Measurements from ENCODE around the gene ARHGEF11. TPM values are rescaled to one million over a fixed set of nuclear protein-coding genes. Genes with fewer than 3 reads are reported as not detected.

The ARHGEF11 gene
- total and polyA plus RNA-seq, 2 experiments from 2014 or later = 25.0 to 26.9 TPM

DNA sequence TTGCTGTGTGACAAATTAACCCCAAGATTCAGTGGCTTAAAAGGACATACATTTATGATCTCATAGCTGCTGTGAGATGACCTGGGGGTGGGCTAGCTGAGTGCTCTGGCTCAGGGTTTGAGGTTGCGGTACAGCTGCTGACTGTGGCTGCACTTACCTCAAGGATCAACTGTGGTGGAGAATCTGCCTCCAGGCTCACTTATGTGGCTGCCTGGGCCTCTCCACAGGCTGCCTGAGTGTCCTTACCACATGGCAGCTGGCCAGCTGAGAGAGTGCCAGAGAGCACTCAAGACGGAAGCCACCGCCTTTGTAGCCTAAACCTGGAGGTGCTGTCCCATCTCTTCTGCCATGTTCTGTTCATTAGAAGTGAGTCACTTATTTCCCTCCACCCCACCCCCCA lies 119.4 kb downstream of the ARHGEF11 start:
- Histone ChIP-seq H3K36me3 (replicated peaks; ENCODE audit: insufficient read depth, low read depth) (no peaks in the 10 kb centered on the region), H3K4me3 (no peak overlapping the region), H3K4me1 (ENCODE audit: insufficient read depth) (peaks cover 20% of the 10 kb centered on the region), H2AFZ (no peak overlapping the region), H3K4me2 (no peak overlapping the region), H3K9me3 (ENCODE audit: low read depth) (no peaks in the 10 kb centered on the region), H3K79me2 (no peaks in the 10 kb centered on the region), H3K27ac (no peak overlapping the region), H3K27me3 (peaks cover 93% of the 10 kb centered on the region), H4K20me1 (ENCODE audit: insufficient read depth, poor library complexity, severe bottlenecking) (no peaks in the 10 kb centered on the region), H3K9me2 (replicated peaks; ENCODE audit: insufficient read depth) (no peaks in the 10 kb centered on the region)
- peak; percentile 40 for DNase-seq (ENCODE audit: low spot score)
- 43% methylated on average over 3 of the region's 3 CpGs for WGBS (ENCODE audit: low lambda C conversion rate, missing lambda C conversion rate)
- no peak for TF ChIP-seq EZH2phosphoT487 (IDR thresholded peaks at IDR 0.05; ENCODE audit: low read depth, severe bottlenecking, unreplicated experiment)
- no peak for TF ChIP-seq EZH2 (IDR thresholded peaks at IDR 0.05; ENCODE audit: borderline replicate concordance)
- TF ChIP-seq, protein P1, sequence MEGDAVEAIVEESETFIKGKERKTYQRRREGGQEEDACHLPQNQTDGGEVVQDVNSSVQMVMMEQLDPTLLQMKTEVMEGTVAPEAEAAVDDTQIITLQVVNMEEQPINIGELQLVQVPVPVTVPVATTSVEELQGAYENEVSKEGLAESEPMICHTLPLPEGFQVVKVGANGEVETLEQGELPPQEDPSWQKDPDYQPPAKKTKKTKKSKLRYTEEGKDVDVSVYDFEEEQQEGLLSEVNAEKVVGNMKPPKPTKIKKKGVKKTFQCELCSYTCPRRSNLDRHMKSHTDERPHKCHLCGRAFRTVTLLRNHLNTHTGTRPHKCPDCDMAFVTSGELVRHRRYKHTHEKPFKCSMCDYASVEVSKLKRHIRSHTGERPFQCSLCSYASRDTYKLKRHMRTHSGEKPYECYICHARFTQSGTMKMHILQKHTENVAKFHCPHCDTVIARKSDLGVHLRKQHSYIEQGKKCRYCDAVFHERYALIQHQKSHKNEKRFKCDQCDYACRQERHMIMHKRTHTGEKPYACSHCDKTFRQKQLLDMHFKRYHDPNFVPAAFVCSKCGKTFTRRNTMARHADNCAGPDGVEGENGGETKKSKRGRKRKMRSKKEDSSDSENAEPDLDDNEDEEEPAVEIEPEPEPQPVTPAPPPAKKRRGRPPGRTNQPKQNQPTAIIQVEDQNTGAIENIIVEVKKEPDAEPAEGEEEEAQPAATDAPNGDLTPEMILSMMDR (IDR thresholded peaks at IDR 0.05; ENCODE audit: poor library complexity) = no peak

- Histone ChIP-seq H3K4me3 (no peak overlapping the region), H3K36me3 (replicated peaks; ENCODE audit: insufficient read depth, low read depth) (no peaks in the 10 kb centered on the region), H4K20me1 (ENCODE audit: insufficient read depth, poor library complexity, severe bottlenecking) (no peaks in the 10 kb centered on the region), H2AFZ (no peak overlapping the region), H3K4me1 (ENCODE audit: insufficient read depth) (peaks cover 24% of the 10 kb centered on the region), H3K9me3 (ENCODE audit: low read depth) (no peaks in the 10 kb centered on the region), H3K27ac (no peak overlapping the region), H3K27me3 (peaks cover 95% of the 10 kb centered on the region), H3K9me2 (replicated peaks; ENCODE audit: insufficient read depth) (no peaks in the 10 kb centered on the region), H3K79me2 (no peaks in the 10 kb centered on the region), H3K4me2 (no peak overlapping the region)
- no peak for DNase-seq (ENCODE audit: low spot score)
- TF ChIP-seq, protein P1 (IDR thresholded peaks at IDR 0.05; ENCODE audit: poor library complexity) = no peak
- 73% methylated on average over 5 of the region's 5 CpGs for WGBS (ENCODE audit: low lambda C conversion rate, missing lambda C conversion rate)
Observed at GRCh38 chr1:156925154-156926010, 120.2 kb downstream of the ARHGEF11 start.

DNA sequence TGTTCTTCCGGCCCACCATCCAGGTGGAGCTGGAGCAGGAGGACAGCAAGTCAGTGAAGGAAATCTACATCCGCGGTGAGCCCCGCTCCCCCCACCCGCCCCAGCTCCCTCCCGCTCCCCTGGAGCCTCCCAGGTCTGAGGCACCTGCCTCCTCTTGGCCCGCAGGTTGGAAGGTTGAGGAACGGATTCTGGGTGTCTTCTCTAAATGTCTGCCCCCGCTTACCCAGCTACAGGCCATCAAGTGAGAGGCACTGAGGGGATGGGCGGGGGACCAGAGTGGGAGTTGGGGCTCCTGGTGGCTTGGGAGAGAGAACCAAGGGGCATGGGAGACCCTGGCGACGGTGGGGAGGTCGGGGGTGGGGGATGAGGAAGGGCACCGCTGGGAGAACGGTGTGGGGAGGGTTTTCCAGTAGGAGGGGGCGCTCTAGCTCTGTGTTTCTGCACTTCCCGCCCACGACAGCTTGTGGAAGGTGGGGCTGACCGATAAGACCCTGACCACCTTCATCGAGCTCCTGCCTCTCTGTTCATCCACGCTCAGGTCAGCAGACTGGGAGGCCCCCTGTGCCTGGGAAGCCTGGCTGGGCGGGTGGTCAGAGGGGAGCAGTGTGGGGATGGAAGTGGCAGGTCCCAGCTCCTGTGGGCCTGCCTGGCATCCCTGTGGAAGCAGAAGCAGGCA lies 120.9 kb downstream of the ARHGEF11 start:
- H4K20me1 ChIP-seq (ENCODE audit: insufficient read depth, poor library complexity, severe bottlenecking) = no peaks in the 10 kb centered on the region
- 24% methylated on average over 14 of the region's 22 CpGs for WGBS (ENCODE audit: low lambda C conversion rate, missing lambda C conversion rate)
- peaks cover 92% of the 10 kb centered on the region for H3K27me3 ChIP-seq
- H3K9me3 ChIP-seq (ENCODE audit: low read depth) = no peaks in the 10 kb centered on the region
- no peak overlapping the region for H3K4me3 ChIP-seq
- DNase-seq (ENCODE audit: low spot score) = no peak
- no peak overlapping the region for H2AFZ ChIP-seq
- H3K4me2 ChIP-seq = peak overlapping the region; percentile 80
- no peaks in the 10 kb centered on the region for H3K79me2 ChIP-seq
- no peaks in the 10 kb centered on the region for H3K9me2 ChIP-seq (replicated peaks; ENCODE audit: insufficient read depth)
- no peak overlapping the region for H3K27ac ChIP-seq
- peaks cover 27% of the 10 kb centered on the region for H3K4me1 ChIP-seq (ENCODE audit: insufficient read depth)
- H3K36me3 ChIP-seq (replicated peaks; ENCODE audit: insufficient read depth, low read depth) = no peaks in the 10 kb centered on the region
- TF ChIP-seq EZH2 (IDR thresholded peaks at IDR 0.05; ENCODE audit: borderline replicate concordance) = no peak
- no peak for TF ChIP-seq EZH2phosphoT487 (IDR thresholded peaks at IDR 0.05; ENCODE audit: low read depth, severe bottlenecking, unreplicated experiment)
- TF ChIP-seq, protein P1 (IDR thresholded peaks at IDR 0.05; ENCODE audit: poor library complexity) = no peak

Measured in hepatocyte (in vitro differentiated cells).